ENCODE results near the gene NPAS2.

DNA sequence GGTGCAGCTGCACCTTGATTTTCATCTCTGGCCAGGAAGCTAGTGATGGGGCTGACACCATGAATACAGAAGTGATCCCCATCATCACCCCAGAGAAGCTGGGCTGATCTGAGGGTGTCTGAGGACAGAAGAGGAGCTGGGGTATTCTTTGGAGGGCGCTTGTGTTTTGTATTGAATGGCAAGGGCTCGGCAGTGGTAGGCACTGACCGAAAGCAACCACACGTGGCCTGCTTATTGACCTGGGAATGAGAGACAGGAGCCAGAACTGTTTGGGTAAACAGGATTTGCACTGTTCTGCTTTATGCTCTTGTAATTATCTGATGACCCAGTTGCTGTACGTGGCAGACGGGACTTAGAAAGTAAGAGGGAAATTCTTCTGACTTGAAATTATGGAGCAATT lies 119.5 kb downstream of the NPAS2 start:
- TF ChIP-seq, protein P1, sequence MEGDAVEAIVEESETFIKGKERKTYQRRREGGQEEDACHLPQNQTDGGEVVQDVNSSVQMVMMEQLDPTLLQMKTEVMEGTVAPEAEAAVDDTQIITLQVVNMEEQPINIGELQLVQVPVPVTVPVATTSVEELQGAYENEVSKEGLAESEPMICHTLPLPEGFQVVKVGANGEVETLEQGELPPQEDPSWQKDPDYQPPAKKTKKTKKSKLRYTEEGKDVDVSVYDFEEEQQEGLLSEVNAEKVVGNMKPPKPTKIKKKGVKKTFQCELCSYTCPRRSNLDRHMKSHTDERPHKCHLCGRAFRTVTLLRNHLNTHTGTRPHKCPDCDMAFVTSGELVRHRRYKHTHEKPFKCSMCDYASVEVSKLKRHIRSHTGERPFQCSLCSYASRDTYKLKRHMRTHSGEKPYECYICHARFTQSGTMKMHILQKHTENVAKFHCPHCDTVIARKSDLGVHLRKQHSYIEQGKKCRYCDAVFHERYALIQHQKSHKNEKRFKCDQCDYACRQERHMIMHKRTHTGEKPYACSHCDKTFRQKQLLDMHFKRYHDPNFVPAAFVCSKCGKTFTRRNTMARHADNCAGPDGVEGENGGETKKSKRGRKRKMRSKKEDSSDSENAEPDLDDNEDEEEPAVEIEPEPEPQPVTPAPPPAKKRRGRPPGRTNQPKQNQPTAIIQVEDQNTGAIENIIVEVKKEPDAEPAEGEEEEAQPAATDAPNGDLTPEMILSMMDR (IDR thresholded peaks at IDR 0.05) = no peak
- TF ChIP-seq EZH2 (IDR thresholded peaks at IDR 0.05) (no peak), EZH2phosphoT487 (IDR thresholded peaks at IDR 0.05) (no peak)
